ENCODE measurements around the gene EPB41L4B. TPM values are rescaled to one million over a fixed set of nuclear protein-coding genes. Genes with fewer than 3 reads are reported as not detected.
"Not testable (repeated sequence)": the region's sequence is repeated elsewhere in the genome, so short reads cannot be mapped to it uniquely, and the experiment has no call there.

The EPB41L4B gene
- total and polyA plus RNA-seq, 7 experiments from 2014 or later = 0.36 TPM; not detected in 6

DNA sequence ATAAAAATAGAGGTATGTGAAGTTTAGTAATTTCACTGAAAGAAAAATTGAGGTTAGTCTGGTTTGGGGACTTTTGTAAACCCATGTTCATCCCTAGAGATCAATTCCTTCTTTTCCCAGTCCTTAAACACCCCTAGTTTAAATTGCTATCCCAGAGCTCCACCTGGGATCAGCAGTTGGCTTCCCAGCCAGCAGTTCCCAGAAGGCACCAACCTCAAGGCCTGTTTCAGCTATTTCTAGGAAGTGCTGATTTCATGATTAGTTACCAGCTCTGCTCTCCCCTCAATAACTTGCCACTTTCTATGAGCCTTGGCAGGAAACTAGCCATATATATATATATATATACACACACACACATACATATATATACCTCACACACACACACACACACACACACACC is 30.5 kb downstream of the EPB41L4B start:
- intact Hi-C loops (cut with micrococcal nuclease) = no loop called here

DNA sequence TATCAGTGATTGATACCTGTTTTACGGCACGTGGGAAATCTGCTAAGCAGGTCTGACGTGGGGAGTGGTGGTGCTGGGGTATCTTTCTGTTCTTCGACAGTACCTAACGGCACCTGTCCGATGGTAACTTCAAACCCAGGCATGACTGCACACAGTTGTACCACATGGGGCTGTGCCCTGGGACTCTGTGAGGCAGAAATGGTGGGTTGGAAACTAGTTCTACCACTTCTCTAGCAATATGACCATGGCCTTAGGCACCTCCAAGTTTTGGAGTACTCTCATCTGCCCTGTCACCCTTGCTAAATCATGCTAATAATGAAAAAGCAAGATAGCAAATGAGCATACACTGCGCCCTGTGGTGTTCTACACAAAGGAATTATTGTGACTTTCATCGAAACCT is 30.9 kb downstream of the EPB41L4B start:
- H3K9me3 ChIP-seq (ENCODE audit: control insufficient read depth in 2 of 3, low read length in 3 of 3) = no peaks in the 10 kb centered on the region
- Mint-ChIP-seq H3K27me3 (peaks cover 0 to 16% (median 11%) of the 10 kb centered on the region in 5 donors), H3K4me1 (peaks cover 0 to 4% (median under 1%) of the 10 kb centered on the region in 7 donors), H3K4me3 (no peak overlapping the region), H3K36me3 (no peaks in the 10 kb centered on the region), H3K9me3 (peaks cover 0 to under 1% (median 0%) of the 10 kb centered on the region in 11 donors), H3K27ac (no peak overlapping the region)
- ATAC-seq (no peak), DNase-seq (no peak)
- H3K27ac ChIP-seq (ENCODE audit: low read depth, low read length) = no peak overlapping the region
- ChIA-PET POLR2A (no interaction called here), CTCF (no interaction called here)
- no peaks in the 10 kb centered on the region for H3K4me1 ChIP-seq (ENCODE audit: control insufficient read depth in 2 of 2, insufficient read depth in 2 of 2, low read length in 2 of 2)
- H3K36me3 ChIP-seq (ENCODE audit: control insufficient read depth in 2 of 3, insufficient read depth in 3 of 3, low read length in 3 of 3) = no peaks in the 10 kb centered on the region
- H3K27me3 ChIP-seq (ENCODE audit: control insufficient read depth in 2 of 2, insufficient read depth in 2 of 2, low read length in 2 of 2) = no peaks in the 10 kb centered on the region
- H3K4me3 ChIP-seq (ENCODE audit: low read length) = no peak overlapping the region
- intact Hi-C loops (cut with micrococcal nuclease) = no loop called here

More for the DNA sequence above, 30.5 kb downstream of the EPB41L4B start:
- Histone ChIP-seq H3K4me1 (ENCODE audit: control insufficient read depth in 2 of 2, insufficient read depth in 2 of 2, low read length in 2 of 2) (no peaks in the 10 kb centered on the region), H3K36me3 (ENCODE audit: control insufficient read depth in 2 of 3, insufficient read depth in 3 of 3, low read length in 3 of 3) (no peaks in the 10 kb centered on the region), H3K4me3 (ENCODE audit: low read length) (no peak overlapping the region), H3K27ac (ENCODE audit: low read depth, low read length) (no peak overlapping the region), H3K27me3 (ENCODE audit: control insufficient read depth in 2 of 2, insufficient read depth in 2 of 2, low read length in 2 of 2) (no peaks in the 10 kb centered on the region), H3K9me3 (ENCODE audit: control insufficient read depth in 2 of 3, low read length in 3 of 3) (no peaks in the 10 kb centered on the region)
- Mint-ChIP-seq H3K4me1 (peaks cover 0 to 6% (median 4%) of the 10 kb centered on the region in 7 donors), H3K4me3 (no peak overlapping the region), H3K9me3 (no peaks in the 10 kb centered on the region), H3K36me3 (no peaks in the 10 kb centered on the region), H3K27ac (no peak overlapping the region), H3K27me3 (peaks cover 0 to 17% (median 11%) of the 10 kb centered on the region in 5 donors)
- ATAC-seq (no peak), DNase-seq (no peak)
- POLR2A ChIA-PET = no interaction called here
- CTCF ChIA-PET = no interaction called here

DNA sequence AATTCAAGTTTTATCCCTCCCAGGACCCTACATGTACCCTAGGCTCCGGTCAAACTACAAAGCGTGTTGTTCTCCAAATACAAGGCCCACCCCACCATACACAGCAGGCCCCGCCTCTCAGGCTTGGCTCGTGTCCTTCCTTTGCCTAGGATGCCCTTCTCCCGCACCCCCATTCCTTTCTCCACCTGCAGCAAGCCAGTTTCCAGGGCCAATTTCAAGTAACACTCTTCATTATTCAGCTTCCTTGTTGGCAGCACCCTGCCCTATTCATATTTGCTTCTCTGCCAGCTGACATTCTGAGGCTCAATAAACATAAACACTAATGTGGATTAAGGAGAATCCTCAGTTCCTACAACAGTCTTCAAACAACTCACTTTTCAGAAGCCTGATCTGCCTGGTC is 31.7 kb downstream of the EPB41L4B start:
- no peak for DNase-seq
- Histone ChIP-seq H3K36me3 (ENCODE audit: control insufficient read depth in 2 of 3, insufficient read depth in 3 of 3, low read length in 3 of 3) (no peaks in the 10 kb centered on the region), H3K27me3 (ENCODE audit: control insufficient read depth in 2 of 2, insufficient read depth in 2 of 2, low read length in 2 of 2) (no peaks in the 10 kb centered on the region), H3K9me3 (ENCODE audit: control insufficient read depth in 2 of 3, low read length in 3 of 3) (no peaks in the 10 kb centered on the region), H3K4me3 (ENCODE audit: low read length) (no peak overlapping the region), H3K27ac (ENCODE audit: low read depth, low read length) (no peak overlapping the region), H3K4me1 (ENCODE audit: control insufficient read depth in 2 of 2, insufficient read depth in 2 of 2, low read length in 2 of 2) (no peaks in the 10 kb centered on the region)
- ATAC-seq = no peak
- ChIA-PET POLR2A (no interaction called here), CTCF (no interaction called here)
- peaks cover 0 to 4% (median 0%) of the 10 kb centered on the region in 11 donors for H3K9me3 Mint-ChIP-seq
- intact Hi-C loops (cut with micrococcal nuclease) = no loop called here
- H3K36me3 Mint-ChIP-seq = no peaks in the 10 kb centered on the region
- no peak overlapping the region for H3K4me3 Mint-ChIP-seq
- peaks cover 0 to 4% (median 0%) of the 10 kb centered on the region in 7 donors for H3K4me1 Mint-ChIP-seq
- H3K27ac Mint-ChIP-seq = no peak overlapping the region
- H3K27me3 Mint-ChIP-seq = peaks cover 0 to 16% (median 8%) of the 10 kb centered on the region in 5 donors

DNA sequence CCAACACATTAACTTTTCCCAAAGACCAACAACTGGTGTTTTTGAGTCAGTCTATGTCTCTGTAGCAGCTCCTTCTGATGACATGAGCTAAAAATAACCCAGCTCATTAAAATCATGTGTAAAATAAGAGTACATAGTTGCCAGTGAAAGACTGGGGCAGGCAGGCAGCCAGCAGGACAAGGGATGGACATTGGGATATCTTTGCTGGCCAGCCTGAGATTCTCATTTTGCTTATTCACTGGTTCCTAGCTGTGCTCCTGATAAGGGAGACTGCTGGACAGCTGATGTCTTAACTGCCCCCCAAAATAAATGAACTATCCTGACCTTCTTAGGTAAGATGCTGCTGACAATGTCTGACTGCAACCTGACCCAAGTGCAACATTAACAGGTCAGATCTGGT is 33.9 kb downstream of the EPB41L4B start:
- H3K27ac Mint-ChIP-seq = no peak overlapping the region

DNA sequence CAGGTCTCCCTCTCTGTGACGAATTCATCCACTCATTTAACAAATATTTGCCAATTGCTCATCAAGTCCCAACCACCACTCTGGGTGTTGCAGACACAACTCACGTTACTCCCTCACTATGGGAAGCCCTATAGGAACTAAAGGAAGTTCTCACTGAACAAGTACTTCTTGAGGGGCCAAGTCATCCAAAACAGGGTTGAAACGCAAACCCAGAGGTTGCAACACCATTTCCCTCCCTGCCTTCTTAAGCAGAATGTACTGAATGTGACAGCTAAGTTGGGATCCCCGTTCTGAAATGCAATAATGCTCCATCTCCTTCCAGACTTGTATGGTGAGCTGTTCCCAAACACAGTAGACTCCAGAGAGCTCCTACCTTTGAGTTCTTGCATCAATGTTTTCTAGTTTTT is 34.3 kb downstream of the EPB41L4B start:
- intact Hi-C loops (cut with micrococcal nuclease) = no loop called here
- ChIA-PET POLR2A (no interaction called here), CTCF (no interaction called here)
- Histone ChIP-seq H3K4me3 (ENCODE audit: low read length) (no peak overlapping the region), H3K27ac (ENCODE audit: low read depth, low read length) (no peak overlapping the region), H3K36me3 (ENCODE audit: control insufficient read depth in 2 of 3, insufficient read depth in 3 of 3, low read length in 3 of 3) (no peaks in the 10 kb centered on the region), H3K27me3 (ENCODE audit: control insufficient read depth in 2 of 2, insufficient read depth in 2 of 2, low read length in 2 of 2) (no peaks in the 10 kb centered on the region), H3K4me1 (ENCODE audit: control insufficient read depth in 2 of 2, insufficient read depth in 2 of 2, low read length in 2 of 2) (no peaks in the 10 kb centered on the region), H3K9me3 (ENCODE audit: control insufficient read depth in 2 of 3, low read length in 3 of 3) (no peaks in the 10 kb centered on the region)
- H3K4me3 Mint-ChIP-seq = no peak overlapping the region
- DNase-seq = no peak
- ATAC-seq = no peak
- H3K27ac Mint-ChIP-seq = no peak overlapping the region
- H3K36me3 Mint-ChIP-seq = no peaks in the 10 kb centered on the region
- H3K27me3 Mint-ChIP-seq = peaks cover 0 to 22% (median 18%) of the 10 kb centered on the region in 5 donors
- peaks cover 0 to 4% (median 0%) of the 10 kb centered on the region in 11 donors for H3K9me3 Mint-ChIP-seq
- H3K4me1 Mint-ChIP-seq = peaks cover 0 to 4% (median 0%) of the 10 kb centered on the region in 7 donors

More for the DNA sequence above, 33.9 kb downstream of the EPB41L4B start:
- Histone ChIP-seq H3K9me3 (ENCODE audit: control insufficient read depth in 2 of 3, low read length in 3 of 3) (no peaks in the 10 kb centered on the region), H3K36me3 (ENCODE audit: control insufficient read depth in 2 of 3, insufficient read depth in 3 of 3, low read length in 3 of 3) (no peaks in the 10 kb centered on the region), H3K27ac (ENCODE audit: low read depth, low read length) (no peak overlapping the region), H3K4me1 (ENCODE audit: control insufficient read depth in 2 of 2, insufficient read depth in 2 of 2, low read length in 2 of 2) (no peaks in the 10 kb centered on the region), H3K27me3 (ENCODE audit: control insufficient read depth in 2 of 2, insufficient read depth in 2 of 2, low read length in 2 of 2) (no peaks in the 10 kb centered on the region), H3K4me3 (ENCODE audit: low read length) (no peak overlapping the region)
- DNase-seq = no peak
- intact Hi-C loops (cut with micrococcal nuclease) = no loop called here
- no peak for ATAC-seq
- Mint-ChIP-seq H3K4me1 (peaks cover 0 to 4% (median 0%) of the 10 kb centered on the region in 7 donors), H3K27me3 (peaks cover 0 to 21% (median 17%) of the 10 kb centered on the region in 5 donors), H3K4me3 (no peak overlapping the region), H3K36me3 (no peaks in the 10 kb centered on the region), H3K9me3 (peaks cover 0 to 4% (median 0%) of the 10 kb centered on the region in 11 donors)
- CTCF ChIA-PET = no interaction called here
- POLR2A ChIA-PET = no interaction called here

GRCh38 chr9:109283672-109284071 is 37.2 kb downstream of the EPB41L4B start:
- intact Hi-C loops (cut with micrococcal nuclease); H3K9me3 Mint-ChIP-seq: not testable (repeated sequence)
- CTCF ChIA-PET = interaction anchor here (0.6 kb wide), 1 partner anchor 553 kb away, joined by 3 read pairs; no protein-coding TSS in a partner anchor

DNA sequence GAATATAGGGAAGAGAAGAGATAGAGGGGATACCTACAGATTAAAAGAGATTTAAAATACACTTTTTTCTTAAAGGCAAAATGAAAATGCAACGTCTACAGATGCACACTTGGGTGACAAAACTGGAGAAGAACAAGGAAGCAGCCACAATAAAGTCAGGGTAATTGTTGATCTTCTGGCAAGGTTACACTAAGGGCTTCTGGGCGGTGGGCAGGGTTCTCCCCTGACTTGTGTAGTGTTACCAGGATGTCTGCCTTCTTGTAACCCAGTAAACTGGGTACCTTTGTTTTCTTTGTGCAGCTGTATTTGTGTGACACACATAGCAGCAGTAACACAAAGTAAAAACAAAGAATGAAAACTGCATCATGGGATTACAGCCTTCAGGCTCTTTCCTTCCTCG is 37.8 kb downstream of the EPB41L4B start:
- H3K9me3 Mint-ChIP-seq = peaks cover 0 to 8% (median 0%) of the 10 kb centered on the region in 11 donors
- DNase-seq (no peak), ATAC-seq (no peak)
- H3K27ac Mint-ChIP-seq = no peak overlapping the region
- CTCF ChIA-PET = no interaction called here
- H3K36me3 ChIP-seq (ENCODE audit: control insufficient read depth in 2 of 3, insufficient read depth in 3 of 3, low read length in 3 of 3) = no peaks in the 10 kb centered on the region
- peaks cover 0 to 33% (median 18%) of the 10 kb centered on the region in 5 donors for H3K27me3 Mint-ChIP-seq
- no peak overlapping the region for H3K4me3 ChIP-seq (ENCODE audit: low read length)
- no peaks in the 10 kb centered on the region for H3K4me1 Mint-ChIP-seq
- POLR2A ChIA-PET = no interaction called here
- no peak overlapping the region for H3K4me3 Mint-ChIP-seq
- H3K27ac ChIP-seq (ENCODE audit: low read depth, low read length) = no peak overlapping the region
- no peaks in the 10 kb centered on the region for H3K36me3 Mint-ChIP-seq
- H3K9me3 ChIP-seq (ENCODE audit: control insufficient read depth in 2 of 3, low read length in 3 of 3) = no peaks in the 10 kb centered on the region
- H3K27me3 ChIP-seq (ENCODE audit: control insufficient read depth in 2 of 2, insufficient read depth in 2 of 2, low read length in 2 of 2) = no peaks in the 10 kb centered on the region
- H3K4me1 ChIP-seq (ENCODE audit: control insufficient read depth in 2 of 2, insufficient read depth in 2 of 2, low read length in 2 of 2) = no peaks in the 10 kb centered on the region
- intact Hi-C loops (cut with micrococcal nuclease) = no loop called here

More at GRCh38 chr9:109283672-109284071, 37.2 kb downstream of the EPB41L4B start:
- ATAC-seq; H3K36me3 Mint-ChIP-seq; H3K4me3 Mint-ChIP-seq; DNase-seq; H3K27ac Mint-ChIP-seq; H3K4me1 Mint-ChIP-seq; H3K27ac ChIP-seq (ENCODE audit: low read depth, low read length); H3K36me3 ChIP-seq (ENCODE audit: control insufficient read depth in 2 of 3, insufficient read depth in 3 of 3, low read length in 3 of 3); H3K9me3 ChIP-seq (ENCODE audit: control insufficient read depth in 2 of 3, low read length in 3 of 3); H3K4me1 ChIP-seq (ENCODE audit: control insufficient read depth in 2 of 2, insufficient read depth in 2 of 2, low read length in 2 of 2); POLR2A ChIA-PET; H3K4me3 ChIP-seq (ENCODE audit: low read length); H3K27me3 ChIP-seq (ENCODE audit: control insufficient read depth in 2 of 2, insufficient read depth in 2 of 2, low read length in 2 of 2): not testable (repeated sequence)
- peaks cover 0 to 30% (median 18%) of the 10 kb centered on the region in 5 donors for H3K27me3 Mint-ChIP-seq
